ENCODE results near the gene RBM17. TPM values are rescaled to one million over a fixed set of nuclear protein-coding genes. Genes with fewer than 3 reads are reported as not detected.
A peak's percentile ranks its signal among the peaks of the same experiment; 100 is the strongest.

Gene RBM17
- total RNA-seq, 1 experiment from 2014 or later: 28.4 TPM

GRCh38 chr10:6050801-6051445 is 37.9 kb upstream of the RBM17 start:
- no peak overlapping the region for H3K27ac ChIP-seq (ENCODE audit: low read length)
- POLR2A ChIA-PET (ENCODE audit: unreplicated experiment): no interaction called here
- H3K36me3 ChIP-seq (ENCODE audit: low read depth, low read length): no peaks in the 10 kb centered on the region
- no peaks in the 10 kb centered on the region for H3F3A ChIP-seq (ENCODE audit: low read length, unreplicated experiment)
- peak; percentile 83 for ATAC-seq
- peaks cover under 1% of the 10 kb centered on the region; the same call in 1 of the 2 replicates for H3K27me3 ChIP-seq (ENCODE audit: low read length)
- H4K20me1 ChIP-seq (ENCODE audit: low read length): no peaks in the 10 kb centered on the region
- H2AFZ ChIP-seq (ENCODE audit: low read length): peak overlapping the region; percentile 73
- H3K9ac ChIP-seq (ENCODE audit: low read length): no peak overlapping the region
- peak overlapping the region; percentile 79 for H3K4me2 ChIP-seq (ENCODE audit: low read length)
- intact Hi-C loops (cut with micrococcal nuclease): loop anchor here (2.0 to 5.0 kb wide), 2 partner anchors 39 to 102 kb away; no protein-coding TSS in a partner anchor
- peak; percentile 44 for DNase-seq
- H3K4me1 ChIP-seq (ENCODE audit: insufficient read depth, low read length): peaks cover 6% of the 10 kb centered on the region; the same call in 1 of the 2 replicates
- no peaks in the 10 kb centered on the region for H3K79me2 ChIP-seq (ENCODE audit: low read length)
- CTCF ChIA-PET: interaction anchor here (0.6 to 0.7 kb wide), 5 partner anchors 9 to 295 kb away, joined by 3 to 9 read pairs (median 3); no protein-coding TSS in a partner anchor
- no TSS peak for BruUV-seq (replicated peaks)
- H3K9me3 ChIP-seq (ENCODE audit: low read length): no peaks in the 10 kb centered on the region
- TF ChIP-seq EZH2phosphoT487 (IDR thresholded peaks at IDR 0.05; ENCODE audit: borderline replicate concordance, low read length): no peak
- TF ChIP-seq, protein P1, sequence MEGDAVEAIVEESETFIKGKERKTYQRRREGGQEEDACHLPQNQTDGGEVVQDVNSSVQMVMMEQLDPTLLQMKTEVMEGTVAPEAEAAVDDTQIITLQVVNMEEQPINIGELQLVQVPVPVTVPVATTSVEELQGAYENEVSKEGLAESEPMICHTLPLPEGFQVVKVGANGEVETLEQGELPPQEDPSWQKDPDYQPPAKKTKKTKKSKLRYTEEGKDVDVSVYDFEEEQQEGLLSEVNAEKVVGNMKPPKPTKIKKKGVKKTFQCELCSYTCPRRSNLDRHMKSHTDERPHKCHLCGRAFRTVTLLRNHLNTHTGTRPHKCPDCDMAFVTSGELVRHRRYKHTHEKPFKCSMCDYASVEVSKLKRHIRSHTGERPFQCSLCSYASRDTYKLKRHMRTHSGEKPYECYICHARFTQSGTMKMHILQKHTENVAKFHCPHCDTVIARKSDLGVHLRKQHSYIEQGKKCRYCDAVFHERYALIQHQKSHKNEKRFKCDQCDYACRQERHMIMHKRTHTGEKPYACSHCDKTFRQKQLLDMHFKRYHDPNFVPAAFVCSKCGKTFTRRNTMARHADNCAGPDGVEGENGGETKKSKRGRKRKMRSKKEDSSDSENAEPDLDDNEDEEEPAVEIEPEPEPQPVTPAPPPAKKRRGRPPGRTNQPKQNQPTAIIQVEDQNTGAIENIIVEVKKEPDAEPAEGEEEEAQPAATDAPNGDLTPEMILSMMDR (conservative IDR thresholded peaks at IDR 0.05; ENCODE audit: low read depth, low read length): peak; percentile 43; the same call in 1 of the 2 replicates
- peak overlapping the region; percentile 66 for H3K4me3 ChIP-seq (ENCODE audit: low read length)
- no peaks in the 10 kb centered on the region for H3K9me2 ChIP-seq (replicated peaks; ENCODE audit: low read length)

- Histone ChIP-seq H3F3A (ENCODE audit: low read length, unreplicated experiment) (no peaks in the 10 kb centered on the region), H2AFZ (ENCODE audit: low read length) (no peak overlapping the region), H3K4me1 (ENCODE audit: insufficient read depth, low read length) (peaks cover 6% of the 10 kb centered on the region; the same call in 1 of the 2 replicates), H3K27ac (ENCODE audit: low read length) (no peak overlapping the region), H3K4me2 (ENCODE audit: low read length) (no peak overlapping the region), H3K9me2 (replicated peaks; ENCODE audit: low read length) (no peaks in the 10 kb centered on the region), H3K36me3 (ENCODE audit: low read depth, low read length) (no peaks in the 10 kb centered on the region), H3K4me3 (ENCODE audit: low read length) (no peak overlapping the region), H3K9me3 (ENCODE audit: low read length) (no peaks in the 10 kb centered on the region), H4K20me1 (ENCODE audit: low read length) (no peaks in the 10 kb centered on the region), H3K79me2 (ENCODE audit: low read length) (no peaks in the 10 kb centered on the region), H3K27me3 (ENCODE audit: low read length) (no peaks in the 10 kb centered on the region), H3K9ac (ENCODE audit: low read length) (no peak overlapping the region)
- DNase-seq (peak; percentile 20), ATAC-seq (peak; percentile 41)
- CTCF ChIA-PET: no interaction called here
- no TSS peak for BruUV-seq (replicated peaks)
- POLR2A ChIA-PET (ENCODE audit: unreplicated experiment): no interaction called here
- TF ChIP-seq EZH2 (IDR thresholded peaks at IDR 0.05; ENCODE audit: low read length, unreplicated experiment): no peak
- no peak for TF ChIP-seq EZH2phosphoT487 (IDR thresholded peaks at IDR 0.05; ENCODE audit: borderline replicate concordance, low read length)
- TF ChIP-seq, protein P1 (conservative IDR thresholded peaks at IDR 0.05; ENCODE audit: low read depth, low read length): no peak
- intact Hi-C loops (cut with micrococcal nuclease): loop anchor here (5.0 kb wide), 1 partner anchor 40 kb away; no protein-coding TSS in a partner anchor
Observed at GRCh38 chr10:6052247-6053221, 36.3 kb upstream of the RBM17 start.

Measured in PC-3 (cell line).